Trophoblast cell (in vitro differentiated cells and primary cell): ENCODE measurements around the gene ADH5.

Experiments used
- DNase-seq, 2 donors: peaks; one replicate each; pipeline ENCODE4 v3.0.0-alpha.2; 2016
- H2AFZ ChIP-seq: 2 replicates; pipeline ENCODE4 v1.6.1; 2013; ENCODE audit warnings: low read length, moderate library complexity, mild to moderate bottlenecking; ENCODE audit not compliant: insufficient read depth, poor library complexity
- H2AK5ac ChIP-seq: 2 replicates; pipeline ENCODE4 v1.6.1; 2013; ENCODE audit warnings: mild to moderate bottlenecking, low read length
- H2BK120ac ChIP-seq: 2 replicates; pipeline ENCODE4 v1.6.1; 2013; ENCODE audit warnings: low read length, mild to moderate bottlenecking, moderate library complexity; ENCODE audit not compliant: insufficient read depth, poor library complexity
- H2BK12ac ChIP-seq: 2 replicates; pipeline ENCODE4 v1.6.1; 2013; ENCODE audit warnings: mild to moderate bottlenecking, low read length, moderate library complexity
- H2BK5ac ChIP-seq: 2 replicates; pipeline ENCODE4 v1.6.1; 2013; ENCODE audit warnings: low read length, low read depth, moderate library complexity, mild to moderate bottlenecking; ENCODE audit not compliant: poor library complexity
- H3K14ac ChIP-seq: 2 replicates; pipeline ENCODE4 v1.6.1; 2013; ENCODE audit warnings: mild to moderate bottlenecking, low read length
- H3K18ac ChIP-seq: 2 replicates; pipeline ENCODE4 v1.6.1; 2013; ENCODE audit warnings: mild to moderate bottlenecking, low read length
- H3K23ac ChIP-seq: 2 replicates; pipeline ENCODE4 v1.6.1; 2013; ENCODE audit warnings: low read length
- H3K27ac ChIP-seq: 2 replicates; pipeline ENCODE4 v1.5.1; 2013; ENCODE audit warnings: low read depth, mild to moderate bottlenecking, inconsistent platforms, low read length, moderate library complexity
- H3K27me3 ChIP-seq: 2 replicates; pipeline ENCODE4 v1.6.1; 2013; ENCODE audit warnings: inconsistent platforms, mild to moderate bottlenecking, low read length, moderate library complexity; ENCODE audit not compliant: insufficient read depth
- H3K36me3 ChIP-seq, 2 experiments: 1 replicate in 1 of 2; 2 replicates in 1 of 2; pipeline ENCODE4 v1.6.1; 2013; ENCODE audit warnings: low read length in 2 of 2, mild to moderate bottlenecking in 2 of 2, moderate library complexity in 1 of 2; ENCODE audit not compliant: insufficient read depth in 2 of 2, control insufficient read depth in 1 of 2
- H3K4ac ChIP-seq: 2 replicates; pipeline ENCODE4 v1.6.1; 2013; ENCODE audit warnings: low read depth, mild to moderate bottlenecking, low read length, moderate library complexity
- H3K4me1 ChIP-seq, 2 experiments: 1 replicate in 1 of 2; 2 replicates in 1 of 2; pipeline ENCODE4 v1.6.1; 2013; ENCODE audit warnings: low read length in 2 of 2, mild to moderate bottlenecking in 2 of 2, moderate library complexity in 1 of 2; ENCODE audit not compliant: insufficient read depth in 2 of 2, control insufficient read depth in 1 of 2
- H3K4me2 ChIP-seq: 2 replicates; pipeline ENCODE4 v1.6.1; 2013; ENCODE audit warnings: inconsistent platforms, mild to moderate bottlenecking, low read length, moderate library complexity
- H3K4me3 ChIP-seq: 2 replicates; pipeline ENCODE4 v1.5.1; 2013; ENCODE audit warnings: mild to moderate bottlenecking, low read depth, low read length, inconsistent platforms
- H3K79me1 ChIP-seq: one replicate; pipeline ENCODE4 v1.6.1; 2013; ENCODE audit warnings: low read length
- H3K79me2 ChIP-seq: 2 replicates; pipeline ENCODE4 v1.6.1; 2013; ENCODE audit warnings: low read length, mild to moderate bottlenecking; ENCODE audit not compliant: control insufficient read depth, insufficient read depth, poor library complexity
- H3K9ac ChIP-seq: 2 replicates; pipeline ENCODE4 v1.6.1; 2013; ENCODE audit warnings: mild to moderate bottlenecking, low read length
- H3K9me3 ChIP-seq: 2 replicates; pipeline ENCODE4 v1.6.1; 2013; ENCODE audit warnings: low read depth, mild to moderate bottlenecking, control low read depth, inconsistent platforms, low read length; ENCODE audit not compliant: insufficient read depth
- H4K12ac ChIP-seq: 2 replicates; pipeline ENCODE4 v1.6.1; 2013; ENCODE audit warnings: low read depth, mild to moderate bottlenecking, low read length, moderate library complexity
- H4K8ac ChIP-seq: 2 replicates; pipeline ENCODE4 v1.6.1; 2013; ENCODE audit warnings: low read depth, mild to moderate bottlenecking, low read length, moderate library complexity
- H4K91ac ChIP-seq: one replicate; pipeline ENCODE4 v1.6.1; 2013; ENCODE audit warnings: low read depth, mild to moderate bottlenecking, low read length, moderate library complexity
- WGBS: extraction: QIAGEN DNeasy Blood & Tissue Kit; methylation state at CpG from one replicate; pipeline ENCODE4 v1.1.7; 2013; ENCODE audit warnings: missing lambda C conversion rate; ENCODE audit not compliant: insufficient read length, insufficient coverage; ENCODE audit errors: extremely low coverage; 5-methylcytosine and 5-hydroxymethylcytosine counted together

ADH5 gene

DNA sequence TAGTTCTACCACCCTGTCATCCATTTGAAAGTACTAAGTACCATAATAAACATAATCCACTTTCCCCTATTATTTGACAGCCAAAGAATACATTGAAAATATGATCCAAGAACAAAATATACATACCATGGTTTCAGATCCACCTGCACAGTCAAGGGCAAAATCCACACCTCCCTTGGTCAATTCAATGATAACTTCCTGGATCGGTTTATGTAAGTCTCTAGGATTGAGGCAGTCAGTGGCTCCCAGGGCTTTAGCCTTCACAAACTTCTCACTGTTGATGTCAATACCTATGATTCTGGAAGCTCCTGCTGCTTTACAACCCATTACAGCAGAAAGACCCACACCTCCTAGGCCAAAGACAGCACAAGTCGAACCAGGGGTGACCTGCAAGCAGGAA lies 42.8 kb upstream of the ADH5 start:
- no peaks in the 10 kb centered on the region for H3K36me3 ChIP-seq
- H3K4ac ChIP-seq, result no peak overlapping the region
- no peak overlapping the region for H3K27ac ChIP-seq
- no peak overlapping the region for H3K4me3 ChIP-seq
- H3K27me3 ChIP-seq, result no peaks in the 10 kb centered on the region
- H2BK120ac ChIP-seq, result no peak overlapping the region
- H4K8ac ChIP-seq, result no peak overlapping the region
- H3K79me2 ChIP-seq, result no peaks in the 10 kb centered on the region
- no peak overlapping the region for H2BK5ac ChIP-seq
- H3K9ac ChIP-seq, result no peak overlapping the region
- H2BK12ac ChIP-seq, result no peak overlapping the region
- WGBS, result no CpG with 5 or more reads among the region's 2 CpGs
- H3K9me3 ChIP-seq, result no peaks in the 10 kb centered on the region
- no peak overlapping the region for H4K12ac ChIP-seq
- H4K91ac ChIP-seq, result no peak overlapping the region
- peaks cover 0 to 2% of the 10 kb centered on the region in 2 experiments for H3K4me1 ChIP-seq
- H3K4me2 ChIP-seq, result no peak overlapping the region
- H3K14ac ChIP-seq, result no peak overlapping the region
- no peak overlapping the region for H2AK5ac ChIP-seq
- H2AFZ ChIP-seq, result no peak overlapping the region
- DNase-seq, result no peak
- H3K79me1 ChIP-seq, result no peaks in the 10 kb centered on the region
- no peak overlapping the region for H3K18ac ChIP-seq
- H3K23ac ChIP-seq, result no peak overlapping the region

DNA sequence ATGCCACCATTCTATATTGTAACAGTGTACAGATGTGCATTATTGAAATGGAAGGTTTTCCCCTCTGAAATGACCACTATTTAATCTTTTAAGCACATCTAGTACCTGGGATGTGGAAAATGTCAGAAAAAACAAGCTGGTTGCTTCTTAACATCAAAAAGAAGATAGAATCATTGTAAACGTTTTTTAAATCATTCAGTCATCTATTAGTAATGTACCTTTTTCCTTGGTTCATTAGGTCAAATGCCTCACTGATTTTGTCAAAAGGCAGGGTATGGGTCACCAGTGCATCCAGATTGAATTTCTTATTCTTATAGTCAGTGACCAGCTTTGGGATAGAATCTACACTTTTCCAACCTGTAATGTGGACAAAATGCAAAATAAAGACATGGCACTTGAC lies 37.8 kb upstream of the ADH5 start:
- Histone ChIP-seq H3K79me1 (no peaks in the 10 kb centered on the region), H2AFZ (no peak overlapping the region), H3K4me2 (no peak overlapping the region), H3K4ac (no peak overlapping the region), H3K23ac (no peak overlapping the region), H3K9ac (no peak overlapping the region), H3K18ac (no peak overlapping the region), H2AK5ac (no peak overlapping the region), H3K4me3 (no peak overlapping the region), H3K27ac (no peak overlapping the region), H3K9me3 (no peaks in the 10 kb centered on the region), H3K79me2 (no peaks in the 10 kb centered on the region), H3K4me1 (no peaks in the 10 kb centered on the region), H2BK120ac (no peak overlapping the region), H4K91ac (no peak overlapping the region), H2BK12ac (no peak overlapping the region), H2BK5ac (no peak overlapping the region), H4K8ac (no peak overlapping the region), H3K27me3 (no peaks in the 10 kb centered on the region), H3K14ac (no peak overlapping the region), H3K36me3 (no peaks in the 10 kb centered on the region), H4K12ac (no peak overlapping the region)
- no CpG with 5 or more reads among the region's 1 CpG for WGBS
- peak; percentile 55 to 79 for DNase-seq

DNA sequence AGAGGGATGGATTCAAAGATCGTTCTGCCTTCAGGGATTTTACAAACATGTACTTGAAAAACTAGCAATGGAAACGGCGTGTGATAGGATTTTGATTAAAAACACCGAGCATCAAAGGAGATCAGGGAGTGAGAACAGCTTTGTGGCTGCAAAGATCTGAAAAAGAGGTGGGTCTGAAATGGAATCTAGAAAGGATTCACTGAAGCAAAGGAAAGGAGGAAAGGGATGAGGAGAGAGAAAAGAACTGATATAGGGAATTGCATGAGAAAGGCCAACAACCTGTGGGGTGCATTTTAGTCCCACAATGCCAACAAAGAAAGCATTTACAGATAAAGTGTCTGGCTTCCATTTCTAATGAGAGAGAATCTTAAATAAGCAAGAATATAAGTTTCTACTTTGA lies 32.4 kb upstream of the ADH5 start:
- Histone ChIP-seq H3K14ac (no peak overlapping the region), H2BK12ac (no peak overlapping the region), H3K36me3 (no peaks in the 10 kb centered on the region), H3K9ac (no peak overlapping the region), H4K8ac (no peak overlapping the region), H3K4me1 (no peaks in the 10 kb centered on the region), H3K18ac (no peak overlapping the region), H2BK5ac (no peak overlapping the region), H4K91ac (no peak overlapping the region), H2BK120ac (no peak overlapping the region), H3K79me1 (no peaks in the 10 kb centered on the region), H3K4me2 (no peak overlapping the region), H3K27ac (no peak overlapping the region), H3K9me3 (no peaks in the 10 kb centered on the region), H3K4me3 (no peak overlapping the region), H3K79me2 (no peaks in the 10 kb centered on the region), H4K12ac (no peak overlapping the region), H3K27me3 (no peaks in the 10 kb centered on the region), H3K4ac (no peak overlapping the region), H2AK5ac (no peak overlapping the region), H3K23ac (no peak overlapping the region), H2AFZ (no peak overlapping the region)
- no peak for DNase-seq
- no CpG with 5 or more reads among the region's 4 CpGs for WGBS

DNA sequence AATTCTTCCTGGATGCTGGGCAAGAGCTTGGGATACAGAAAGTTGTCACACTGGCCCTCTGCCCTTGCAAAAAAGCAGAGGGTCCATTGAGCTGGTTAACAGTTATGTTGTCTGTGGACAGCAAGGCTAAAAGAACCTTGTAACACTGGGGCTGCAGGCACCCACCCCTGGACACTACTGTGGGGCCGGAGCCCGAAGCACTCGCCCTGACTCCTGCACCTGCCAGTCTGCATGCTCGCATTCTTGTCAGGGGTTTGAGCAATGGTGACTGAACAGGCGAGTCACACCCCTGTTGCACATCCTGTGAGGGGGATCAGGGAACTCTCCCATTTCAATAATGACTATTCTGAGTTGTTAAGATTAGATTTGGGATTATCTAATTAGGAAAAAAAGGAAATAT lies 31.9 kb upstream of the ADH5 start:
- H2BK12ac ChIP-seq, result no peak overlapping the region
- whole genome bisulfite sequencing, result no CpG with 5 or more reads among the region's 5 CpGs
- H2AK5ac ChIP-seq, result no peak overlapping the region
- no peaks in the 10 kb centered on the region for H3K79me2 ChIP-seq
- no peak overlapping the region for H4K91ac ChIP-seq
- no peak overlapping the region for H3K27ac ChIP-seq
- H3K4ac ChIP-seq, result no peak overlapping the region
- no peaks in the 10 kb centered on the region for H3K36me3 ChIP-seq
- H4K8ac ChIP-seq, result no peak overlapping the region
- no peaks in the 10 kb centered on the region for H3K27me3 ChIP-seq
- H4K12ac ChIP-seq, result no peak overlapping the region
- no peak overlapping the region for H2BK5ac ChIP-seq
- H2AFZ ChIP-seq, result no peak overlapping the region
- H3K4me1 ChIP-seq, result no peaks in the 10 kb centered on the region
- H3K9ac ChIP-seq, result no peak overlapping the region
- no peak overlapping the region for H3K4me2 ChIP-seq
- H3K23ac ChIP-seq, result no peak overlapping the region
- H3K79me1 ChIP-seq, result no peaks in the 10 kb centered on the region
- no peak overlapping the region for H3K14ac ChIP-seq
- DNase-seq, result no peak
- no peak overlapping the region for H2BK120ac ChIP-seq
- no peak overlapping the region for H3K18ac ChIP-seq
- no peaks in the 10 kb centered on the region for H3K9me3 ChIP-seq
- no peak overlapping the region for H3K4me3 ChIP-seq
